Epithelial cell of proximal tubule (primary cell): ENCODE results near the gene PKM. TPM values are rescaled to one million over a fixed set of nuclear protein-coding genes. Genes with fewer than 3 reads are reported as not detected.
"Not testable (repeated sequence)": the region's sequence is repeated elsewhere in the genome, so short reads cannot be mapped to it uniquely, and the experiment has no call there.

ENCODE experiments used
- DNase-seq: peaks from one replicate; pipeline ENCODE4 v3.0.0-alpha.2; 2011; ENCODE audit warnings: low read depth
- H3K4me3 ChIP-seq: 2 replicates; pipeline ENCODE4 v1.5.1; 2011; ENCODE audit warnings: low read depth, mild to moderate bottlenecking, low read length
- CTCF ChIP-seq: conservative IDR thresholded peaks from 2 replicates; pipeline ENCODE4 v1.5.1; 2012; ENCODE audit warnings: low read depth, mild to moderate bottlenecking, low read length
- total RNA-seq: library from RNA; depleted of rRNA; stranded (reverse); fragments of >200 nt; gene quantifications from 2 replicates; pipeline ENCODE4 v1.2.3, GENCODE V29; 2015

PKM gene
- total RNA-seq, 1 donor from 2014 or later: 1,902 TPM

- TF ChIP-seq CTCF: no peak
- H3K4me3 ChIP-seq: no peak overlapping the region
- no peak for DNase-seq
Observed at GRCh38 chr15:72173864-72174550, 57.0 kb downstream of the PKM start.

- no peak for TF ChIP-seq CTCF
- H3K4me3 ChIP-seq: no peak overlapping the region
- no peak for DNase-seq
Observed at GRCh38 chr15:72173401-72173800, 57.6 kb downstream of the PKM start.

- no peak overlapping the region for H3K4me3 ChIP-seq
- DNase-seq: no peak
- no peak for TF ChIP-seq CTCF
Observed at GRCh38 chr15:72172796-72173195, 58.2 kb downstream of the PKM start.

- not testable (repeated sequence) for DNase-seq, H3K4me3 ChIP-seq
Observed at GRCh38 chr15:72171978-72172377, 59.0 kb downstream of the PKM start.

GRCh38 chr15:72170691-72171090 lies 60.3 kb downstream of the PKM start:
- no peak overlapping the region for H3K4me3 ChIP-seq
- DNase-seq: no peak
- no peak for TF ChIP-seq CTCF

GRCh38 chr15:72169921-72170611 lies 60.9 kb downstream of the PKM start:
- DNase-seq: no peak
- no peak for TF ChIP-seq CTCF
- H3K4me3 ChIP-seq: no peak overlapping the region

GRCh38 chr15:72169236-72169920 lies 61.6 kb downstream of the PKM start:
- H3K4me3 ChIP-seq: no peak overlapping the region
- no peak for TF ChIP-seq CTCF
- DNase-seq: no peak
